Epithelial cell of proximal tubule (primary cell): ENCODE measurements around the gene FBXL5. TPM values are rescaled to one million over a fixed set of nuclear protein-coding genes. Genes with fewer than 3 reads are reported as not detected.

Source experiments
- DNase-seq: peaks from one replicate; pipeline ENCODE4 v3.0.0-alpha.2; 2011; ENCODE audit warnings: low read depth
- H3K4me3 ChIP-seq: 2 replicates; pipeline ENCODE4 v1.5.1; 2011; ENCODE audit warnings: low read depth, mild to moderate bottlenecking, low read length
- total RNA-seq: library from RNA; depleted of rRNA; stranded (reverse); fragments of >200 nt; gene quantifications from 2 replicates; pipeline ENCODE4 v1.2.3, GENCODE V29; 2015
- TF ChIP-seq, protein P1 (sequence below): conservative IDR thresholded peaks from 2 replicates; pipeline ENCODE4 v1.5.1; 2012; ENCODE audit warnings: low read depth, mild to moderate bottlenecking, low read length

Gene FBXL5
- total RNA-seq, 1 donor from 2014 or later: 64.1 TPM

DNA sequence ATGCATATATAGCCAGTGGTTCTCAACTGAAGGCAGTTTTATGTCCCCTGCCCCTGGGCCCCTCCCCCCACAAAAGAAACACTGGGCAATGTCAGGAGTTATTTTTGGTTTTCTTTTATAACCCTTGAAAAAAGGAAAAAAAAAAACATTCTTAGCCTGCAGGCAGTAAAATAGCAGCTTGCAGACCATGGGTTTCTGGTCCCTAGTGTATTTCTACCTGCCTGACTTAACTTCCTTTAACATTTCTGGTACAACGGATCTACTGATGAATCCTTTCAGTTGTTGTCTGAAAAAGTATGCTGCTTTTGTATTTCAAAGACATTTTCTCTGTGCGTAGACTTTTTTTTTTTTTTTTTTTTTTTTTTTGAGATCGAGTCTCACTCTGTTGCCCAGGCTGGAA, 15.4 kb upstream of the FBXL5 start:
- no peak overlapping the region for H3K4me3 ChIP-seq
- TF ChIP-seq, protein P1, sequence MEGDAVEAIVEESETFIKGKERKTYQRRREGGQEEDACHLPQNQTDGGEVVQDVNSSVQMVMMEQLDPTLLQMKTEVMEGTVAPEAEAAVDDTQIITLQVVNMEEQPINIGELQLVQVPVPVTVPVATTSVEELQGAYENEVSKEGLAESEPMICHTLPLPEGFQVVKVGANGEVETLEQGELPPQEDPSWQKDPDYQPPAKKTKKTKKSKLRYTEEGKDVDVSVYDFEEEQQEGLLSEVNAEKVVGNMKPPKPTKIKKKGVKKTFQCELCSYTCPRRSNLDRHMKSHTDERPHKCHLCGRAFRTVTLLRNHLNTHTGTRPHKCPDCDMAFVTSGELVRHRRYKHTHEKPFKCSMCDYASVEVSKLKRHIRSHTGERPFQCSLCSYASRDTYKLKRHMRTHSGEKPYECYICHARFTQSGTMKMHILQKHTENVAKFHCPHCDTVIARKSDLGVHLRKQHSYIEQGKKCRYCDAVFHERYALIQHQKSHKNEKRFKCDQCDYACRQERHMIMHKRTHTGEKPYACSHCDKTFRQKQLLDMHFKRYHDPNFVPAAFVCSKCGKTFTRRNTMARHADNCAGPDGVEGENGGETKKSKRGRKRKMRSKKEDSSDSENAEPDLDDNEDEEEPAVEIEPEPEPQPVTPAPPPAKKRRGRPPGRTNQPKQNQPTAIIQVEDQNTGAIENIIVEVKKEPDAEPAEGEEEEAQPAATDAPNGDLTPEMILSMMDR: no peak
- no peak for DNase-seq

DNA sequence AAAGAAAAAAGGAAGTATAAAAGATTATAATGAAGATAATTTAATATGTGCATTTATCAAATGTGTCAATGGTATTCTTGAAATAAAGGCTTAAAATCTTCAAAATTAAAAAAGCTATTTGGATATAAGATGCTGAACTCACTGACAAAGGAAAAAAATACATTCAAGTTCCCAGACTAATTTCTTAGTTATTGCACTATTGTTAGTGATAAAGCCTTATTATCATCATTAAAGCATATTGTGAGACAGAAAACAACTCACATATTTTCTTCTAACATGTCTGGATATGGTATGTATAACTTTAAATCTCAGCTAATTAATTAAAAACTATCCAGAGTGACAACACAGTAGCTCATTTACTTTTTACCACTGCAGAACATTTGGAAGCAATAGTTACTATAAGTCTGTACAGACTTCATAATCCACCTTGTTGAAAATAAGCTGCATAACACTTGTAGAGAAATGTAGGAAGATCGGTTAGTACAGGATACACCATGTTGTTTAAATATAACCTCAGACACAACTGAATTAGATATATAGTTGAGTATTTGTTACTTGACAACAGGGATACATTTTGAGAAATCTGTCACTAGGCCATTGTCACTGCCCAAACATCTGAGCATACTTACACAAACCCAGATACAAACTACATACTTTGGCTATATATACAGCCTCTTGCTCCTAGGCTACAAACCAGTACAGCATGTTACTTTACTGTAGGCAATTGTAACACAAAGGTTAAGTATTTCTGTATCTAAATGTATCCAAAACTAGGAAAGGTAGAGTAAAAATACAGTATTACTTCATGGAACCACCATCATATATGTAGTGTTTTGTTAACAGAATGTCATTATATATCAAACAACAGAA, 13.6 kb upstream of the FBXL5 start:
- H3K4me3 ChIP-seq: no peak overlapping the region
- TF ChIP-seq, protein P1: no peak
- no peak for DNase-seq

DNA sequence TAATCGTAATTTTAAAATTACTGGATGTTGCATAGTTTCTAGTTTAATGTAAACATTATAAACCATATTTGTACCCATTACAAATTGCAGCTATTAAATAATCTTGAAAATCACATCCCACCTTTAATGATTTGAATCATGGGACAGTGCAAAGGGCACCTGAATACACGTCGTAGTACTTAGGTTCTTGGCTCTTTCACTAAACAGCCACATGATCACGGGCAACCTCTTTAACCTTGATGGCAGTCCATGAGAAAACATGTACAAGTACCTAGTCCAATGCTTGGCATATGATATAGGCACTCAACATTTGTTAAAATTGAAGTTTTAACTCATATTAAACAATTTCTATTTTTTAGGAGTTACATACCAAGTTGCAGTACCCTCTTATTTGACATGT, 11.8 kb upstream of the FBXL5 start:
- no peak overlapping the region for H3K4me3 ChIP-seq
- TF ChIP-seq, protein P1: no peak
- no peak for DNase-seq

DNA sequence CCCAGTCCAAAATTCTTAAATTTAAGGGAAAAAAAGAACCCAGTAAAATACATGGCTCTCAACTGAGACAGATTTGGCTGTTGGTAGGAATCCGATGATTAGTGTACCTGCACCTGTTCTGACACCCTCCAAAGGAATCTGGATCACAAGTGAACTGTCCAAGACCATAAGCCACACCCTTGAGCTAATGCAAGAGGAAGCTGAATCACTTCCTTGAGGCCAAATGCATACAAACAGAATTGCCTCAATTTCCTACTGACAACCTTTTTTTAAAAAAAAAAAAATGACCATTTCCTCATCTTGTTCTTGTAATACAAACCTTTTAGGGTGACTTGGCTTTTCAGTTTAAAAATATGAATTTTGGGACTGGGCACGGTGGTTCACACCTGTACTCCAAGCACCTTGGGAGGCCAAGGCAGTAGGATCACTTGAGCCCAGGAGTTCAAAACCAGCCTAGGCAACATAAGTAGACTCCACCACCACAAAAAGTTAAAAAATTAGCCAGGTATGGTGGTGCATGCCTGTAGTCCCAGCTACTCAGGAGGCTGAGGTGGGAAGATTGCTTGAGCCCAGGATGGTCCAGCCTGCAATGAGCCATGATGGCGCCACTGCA, 10.7 kb upstream of the FBXL5 start:
- no peak overlapping the region for H3K4me3 ChIP-seq
- TF ChIP-seq, protein P1: no peak
- no peak for DNase-seq

DNA sequence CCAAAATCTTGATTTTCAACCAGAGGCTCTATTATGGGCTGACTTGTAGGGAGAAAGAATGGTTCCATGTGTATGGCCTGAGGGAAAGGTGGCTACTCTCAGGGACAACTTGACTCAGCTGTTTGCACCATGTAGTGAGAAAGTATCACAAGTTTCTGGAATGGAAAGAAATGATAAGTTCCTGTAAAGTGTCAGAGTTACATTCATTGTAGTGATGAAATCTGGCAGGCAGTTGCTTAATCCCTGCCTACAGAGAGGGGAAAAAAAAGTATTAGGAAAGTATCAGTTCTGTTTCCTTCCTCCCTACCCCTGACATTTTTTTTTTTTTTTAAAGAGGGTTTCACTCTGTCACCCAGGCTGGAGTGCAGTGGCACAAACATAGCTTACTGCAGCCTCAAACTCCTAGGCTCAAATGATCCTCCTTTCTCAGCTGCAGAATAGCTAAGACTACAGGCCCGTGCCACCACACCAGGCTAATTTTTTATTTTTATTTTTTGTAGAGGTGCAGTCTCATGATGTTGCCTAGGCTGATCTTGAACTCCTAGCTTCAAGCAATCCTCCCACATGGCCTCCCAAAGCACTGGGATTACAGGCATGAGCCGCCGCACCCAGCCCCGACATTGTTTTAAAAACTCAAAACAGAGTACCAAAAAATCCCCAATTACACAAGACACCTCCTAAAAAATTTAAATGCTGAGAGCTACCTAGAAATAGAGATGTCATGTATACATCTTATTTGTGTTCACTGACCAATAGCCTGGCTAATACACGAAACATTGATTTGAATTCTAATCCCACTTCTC, 4.8 kb upstream of the FBXL5 start:
- TF ChIP-seq, protein P1: no peak
- no peak overlapping the region for H3K4me3 ChIP-seq
- DNase-seq: no peak

DNA sequence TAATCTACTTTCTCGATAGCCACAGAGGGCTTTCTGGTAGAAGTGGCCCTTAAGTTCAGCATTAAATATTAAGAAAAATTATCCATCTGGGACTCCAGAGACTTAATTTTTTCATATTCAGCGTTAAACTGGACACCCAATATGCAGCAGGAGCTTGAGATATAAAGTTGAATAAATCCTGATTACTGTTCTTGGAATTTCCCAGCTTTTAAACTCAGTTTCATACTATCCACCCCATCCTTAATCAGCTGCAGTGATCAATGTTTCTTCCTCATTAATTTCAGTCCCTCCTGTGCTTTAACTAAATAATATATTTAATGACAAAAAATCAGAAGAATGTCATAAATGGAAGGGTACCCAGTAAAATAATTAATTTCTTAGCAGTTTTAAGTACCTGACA, 3.6 kb upstream of the FBXL5 start:
- TF ChIP-seq, protein P1: no peak
- H3K4me3 ChIP-seq: no peak overlapping the region
- no peak for DNase-seq
